NT2/D1 (cell line): ENCODE data around the gene CCR7.

Source experiments
- DNase-seq: peaks from one replicate; pipeline ENCODE4 v3.0.0-alpha.2; 2011; ENCODE audit warnings: low read depth, low spot score
- H3K27me3 ChIP-seq: 2 replicates; pipeline ENCODE4 v1.6.0; 2011; ENCODE audit warnings: mild to moderate bottlenecking; ENCODE audit not compliant: insufficient read length, insufficient read depth
- H3K36me3 ChIP-seq: 2 replicates; pipeline ENCODE4 v1.6.1; 2011; ENCODE audit warnings: mild to moderate bottlenecking, low read length, mixed read lengths; ENCODE audit not compliant: insufficient read depth, insufficient read length
- H3K4me1 ChIP-seq: 2 replicates; pipeline ENCODE4 v1.5.1; 2011; ENCODE audit not compliant: insufficient read depth, insufficient read length
- H3K4me3 ChIP-seq: 2 replicates; pipeline ENCODE4 v1.5.1; 2011; ENCODE audit warnings: low read depth; ENCODE audit not compliant: insufficient read length
- H3K9ac ChIP-seq: 2 replicates; pipeline ENCODE4 v1.6.0; 2011; ENCODE audit warnings: low read depth; ENCODE audit not compliant: insufficient read length
- H3K9me3 ChIP-seq: 2 replicates; pipeline ENCODE4 v1.5.1; 2011; ENCODE audit warnings: mild to moderate bottlenecking, low read length; ENCODE audit not compliant: insufficient read depth
- SUZ12 ChIP-seq: IDR thresholded peaks from 2 replicates; pipeline ENCODE4 v1.6.1; 2011; ENCODE audit not compliant: insufficient read length, insufficient read depth; ENCODE audit errors: extremely low read depth
- YY1 ChIP-seq: IDR thresholded peaks from 2 replicates; pipeline ENCODE4 v1.6.1; 2011; ENCODE audit not compliant: insufficient read length, insufficient read depth
- ZNF274 ChIP-seq: IDR thresholded peaks from 2 replicates; pipeline ENCODE4 v1.6.1; 2011; ENCODE audit warnings: mild to moderate bottlenecking, low read depth, low read length

CCR7 gene

DNA sequence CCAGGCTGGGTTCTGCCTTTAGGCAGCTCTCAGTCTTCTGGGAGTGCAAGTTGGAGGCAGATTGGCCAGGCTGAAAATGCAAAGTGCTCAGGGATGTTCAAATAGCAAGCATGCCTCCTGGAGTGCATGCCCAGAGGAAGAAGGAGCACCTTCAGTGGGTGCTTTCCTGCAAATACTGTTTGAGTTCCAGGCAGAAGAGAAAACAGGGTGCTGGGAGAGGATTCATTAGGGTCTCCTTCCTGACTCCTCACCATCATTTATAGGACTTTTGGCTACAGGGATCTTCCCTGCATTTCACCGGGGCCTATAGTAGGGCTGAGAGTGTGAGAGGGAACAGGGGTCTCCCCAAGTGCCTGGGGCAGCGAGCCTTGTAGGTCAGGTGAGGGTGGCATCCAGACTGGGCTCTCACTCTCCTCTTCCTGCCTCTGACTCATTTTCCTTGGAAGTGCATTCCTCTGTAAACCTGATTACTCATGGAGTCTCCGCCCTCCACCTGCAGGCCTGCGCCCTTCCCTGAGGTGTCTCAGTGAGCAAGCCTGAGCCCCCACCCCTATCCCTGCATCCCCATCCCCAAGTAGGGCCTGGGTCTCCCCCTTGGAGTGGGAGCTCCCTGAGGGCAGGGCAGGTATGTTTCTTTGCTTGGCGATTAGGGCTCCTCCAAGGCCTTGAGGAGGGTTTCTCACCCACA, 46.7 kb downstream of the CCR7 start:
- TF ChIP-seq ZNF274, result no peak
- no peak for TF ChIP-seq YY1
- no peak for TF ChIP-seq SUZ12
- no peak overlapping the region for H3K4me3 ChIP-seq
- no peak overlapping the region for H3K9ac ChIP-seq
- no peaks in the 10 kb centered on the region for H3K9me3 ChIP-seq
- H3K27me3 ChIP-seq, result no peaks in the 10 kb centered on the region
- DNase-seq, result no peak
- H3K4me1 ChIP-seq, result peaks cover 20% of the 10 kb centered on the region
- no peaks in the 10 kb centered on the region for H3K36me3 ChIP-seq

DNA sequence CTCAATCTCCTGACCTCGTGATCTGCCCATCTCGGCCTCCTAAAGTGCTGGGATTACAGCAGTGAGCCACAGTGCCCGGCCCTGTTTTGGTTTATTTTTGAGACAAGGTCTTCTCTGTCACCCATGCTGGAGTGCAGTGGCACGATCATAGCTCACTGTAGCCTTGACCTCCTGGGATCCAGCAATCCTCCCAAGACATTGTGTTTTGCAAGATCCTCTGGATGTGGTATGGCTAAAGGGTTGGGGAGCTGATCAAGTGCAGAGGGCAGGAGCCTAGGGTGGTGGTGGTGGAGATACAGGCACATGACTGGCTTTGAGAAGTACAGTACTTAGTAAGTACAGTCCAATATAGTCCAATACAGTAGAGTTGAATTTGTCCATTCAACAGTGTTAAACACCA, 47.3 kb downstream of the CCR7 start:
- DNase-seq, result no peak
- no peak overlapping the region for H3K9ac ChIP-seq
- peaks cover 20% of the 10 kb centered on the region for H3K4me1 ChIP-seq
- no peaks in the 10 kb centered on the region for H3K27me3 ChIP-seq
- TF ChIP-seq SUZ12 (no peak), ZNF274 (no peak), YY1 (no peak)
- no peaks in the 10 kb centered on the region for H3K9me3 ChIP-seq
- H3K36me3 ChIP-seq, result no peaks in the 10 kb centered on the region
- no peak overlapping the region for H3K4me3 ChIP-seq

DNA sequence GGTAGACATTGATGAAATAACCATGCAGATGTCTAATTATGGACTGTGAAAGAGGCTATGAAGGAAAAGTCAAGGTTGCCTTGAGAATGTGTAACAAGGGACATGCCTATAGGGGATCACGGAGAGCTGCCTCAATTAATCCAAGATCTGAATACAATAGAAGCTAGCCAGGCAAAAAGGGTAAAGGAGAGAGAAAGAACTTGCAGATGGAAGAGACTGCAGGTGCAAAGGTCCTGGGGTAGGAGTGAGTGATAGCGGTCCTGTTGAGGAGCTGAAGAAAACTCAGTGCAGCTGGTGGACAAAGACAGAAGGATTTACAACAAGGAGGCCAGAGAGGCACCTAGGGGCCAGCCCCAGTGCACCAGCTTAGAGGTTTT, 48.0 kb downstream of the CCR7 start:
- Histone ChIP-seq H3K9ac (no peak overlapping the region), H3K4me3 (no peak overlapping the region), H3K27me3 (no peaks in the 10 kb centered on the region), H3K9me3 (no peaks in the 10 kb centered on the region), H3K4me1 (peaks cover 23% of the 10 kb centered on the region), H3K36me3 (no peaks in the 10 kb centered on the region)
- DNase-seq, result no peak
- TF ChIP-seq ZNF274, result no peak
- no peak for TF ChIP-seq YY1
- no peak for TF ChIP-seq SUZ12

DNA sequence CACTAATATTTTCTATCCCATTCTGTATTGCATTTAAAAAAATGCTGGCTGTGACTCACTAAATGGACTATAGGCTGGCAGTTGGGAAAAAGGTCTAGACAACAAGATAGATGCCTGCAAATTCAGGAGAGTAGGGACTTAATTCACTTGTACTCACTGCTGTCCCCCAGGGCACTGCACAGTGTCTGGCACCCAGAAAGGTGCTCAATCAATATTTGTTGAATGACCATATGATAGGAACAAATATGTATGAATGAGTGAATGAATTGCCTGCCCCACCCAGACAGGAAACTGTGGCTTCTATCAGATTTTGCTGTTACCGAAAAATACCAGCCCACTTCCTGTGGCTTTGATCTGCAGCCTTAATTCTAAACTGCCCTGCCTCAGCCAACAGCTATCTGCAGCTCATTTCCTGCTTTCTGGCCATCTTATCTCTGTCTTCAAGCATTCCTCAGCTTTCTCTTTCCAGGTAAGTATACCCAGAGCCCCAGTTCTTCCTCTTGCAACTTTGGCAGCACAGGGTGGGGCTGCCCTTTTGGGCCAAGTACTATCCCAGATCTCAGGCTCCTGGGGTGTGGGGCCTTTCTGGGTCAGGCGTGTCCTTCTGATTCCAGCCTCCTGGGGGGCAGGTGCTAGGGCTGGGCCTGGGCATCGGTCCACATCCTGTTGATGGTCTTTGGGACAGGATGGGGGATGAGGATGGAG, 48.5 kb downstream of the CCR7 start:
- H3K9me3 ChIP-seq, result no peaks in the 10 kb centered on the region
- H3K4me1 ChIP-seq, result peaks cover 27% of the 10 kb centered on the region
- H3K9ac ChIP-seq, result no peak overlapping the region
- H3K27me3 ChIP-seq, result no peaks in the 10 kb centered on the region
- no peak overlapping the region for H3K4me3 ChIP-seq
- TF ChIP-seq ZNF274 (no peak), SUZ12 (no peak), YY1 (no peak)
- no peaks in the 10 kb centered on the region for H3K36me3 ChIP-seq
- DNase-seq, result no peak

DNA sequence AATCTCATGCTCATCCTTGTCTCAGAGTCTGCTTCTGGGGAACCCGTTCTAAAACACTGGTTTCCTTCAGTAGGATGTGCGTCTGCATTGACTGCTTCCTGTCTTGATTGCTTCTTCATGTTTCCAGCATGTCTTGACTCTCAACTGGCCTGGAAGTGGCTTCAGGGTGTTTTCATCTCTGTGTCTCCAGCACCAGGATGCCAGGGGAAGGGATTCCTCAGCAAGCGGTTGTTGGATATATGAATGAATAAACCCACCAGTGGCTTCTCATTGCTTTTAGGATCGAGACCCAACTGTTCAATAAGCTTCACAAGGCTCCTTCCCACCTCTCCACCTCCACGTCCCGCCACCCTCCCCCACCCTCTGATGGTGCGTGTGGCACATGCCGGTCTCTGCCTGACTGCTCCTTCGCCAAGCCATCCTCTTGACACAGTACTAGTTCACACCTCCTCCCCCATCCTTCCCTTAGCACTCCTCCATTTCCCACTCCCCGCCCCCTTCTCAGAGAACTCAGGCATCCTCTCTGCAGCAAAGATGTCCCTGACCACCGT, 49.7 kb downstream of the CCR7 start:
- peaks cover 26% of the 10 kb centered on the region for H3K4me1 ChIP-seq

DNA sequence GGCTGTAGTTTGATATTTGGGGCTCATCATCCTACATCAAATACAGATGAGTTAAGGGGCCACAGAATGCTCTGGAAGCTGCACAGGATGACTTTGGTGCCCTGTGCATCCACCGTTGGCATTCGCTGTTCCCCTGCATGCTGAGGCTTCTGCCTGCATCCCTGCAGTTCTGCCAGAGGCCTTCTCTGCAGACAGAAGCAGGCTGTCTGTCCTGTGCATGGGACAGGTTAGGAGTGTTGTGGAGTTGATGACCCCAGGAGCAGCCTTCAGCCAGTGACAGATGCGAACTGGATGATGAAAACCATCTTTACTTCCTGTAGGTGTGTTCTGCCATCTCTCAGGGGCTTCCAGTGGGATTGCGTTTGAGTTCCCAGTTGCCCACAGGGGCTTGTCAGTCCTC, 50.3 kb downstream of the CCR7 start:
- Histone ChIP-seq H3K9ac (no peak overlapping the region), H3K36me3 (no peaks in the 10 kb centered on the region), H3K27me3 (no peaks in the 10 kb centered on the region), H3K4me3 (no peak overlapping the region), H3K4me1 (peaks cover 30% of the 10 kb centered on the region), H3K9me3 (no peaks in the 10 kb centered on the region)
- TF ChIP-seq SUZ12 (no peak), YY1 (no peak), ZNF274 (no peak)
- DNase-seq, result no peak

More for the DNA sequence above, 49.7 kb downstream of the CCR7 start:
- no peak overlapping the region for H3K9ac ChIP-seq
- DNase-seq, result no peak
- H3K36me3 ChIP-seq, result no peaks in the 10 kb centered on the region
- no peak overlapping the region for H3K4me3 ChIP-seq
- H3K27me3 ChIP-seq, result no peaks in the 10 kb centered on the region
- TF ChIP-seq YY1 (no peak), SUZ12 (no peak), ZNF274 (no peak)
- H3K9me3 ChIP-seq, result no peaks in the 10 kb centered on the region
